HG03039 (cell line): ENCODE results near the gene SYCN.

Experiments used
- ATAC-seq: cut with Tn5 transposase; IDR thresholded peaks from one replicate; pipeline ENCODE4 v1.9.1; 2021; ENCODE audit warnings: mild to moderate bottlenecking, moderate library complexity; ENCODE audit not compliant: unreplicated experiment

Gene SYCN

DNA sequence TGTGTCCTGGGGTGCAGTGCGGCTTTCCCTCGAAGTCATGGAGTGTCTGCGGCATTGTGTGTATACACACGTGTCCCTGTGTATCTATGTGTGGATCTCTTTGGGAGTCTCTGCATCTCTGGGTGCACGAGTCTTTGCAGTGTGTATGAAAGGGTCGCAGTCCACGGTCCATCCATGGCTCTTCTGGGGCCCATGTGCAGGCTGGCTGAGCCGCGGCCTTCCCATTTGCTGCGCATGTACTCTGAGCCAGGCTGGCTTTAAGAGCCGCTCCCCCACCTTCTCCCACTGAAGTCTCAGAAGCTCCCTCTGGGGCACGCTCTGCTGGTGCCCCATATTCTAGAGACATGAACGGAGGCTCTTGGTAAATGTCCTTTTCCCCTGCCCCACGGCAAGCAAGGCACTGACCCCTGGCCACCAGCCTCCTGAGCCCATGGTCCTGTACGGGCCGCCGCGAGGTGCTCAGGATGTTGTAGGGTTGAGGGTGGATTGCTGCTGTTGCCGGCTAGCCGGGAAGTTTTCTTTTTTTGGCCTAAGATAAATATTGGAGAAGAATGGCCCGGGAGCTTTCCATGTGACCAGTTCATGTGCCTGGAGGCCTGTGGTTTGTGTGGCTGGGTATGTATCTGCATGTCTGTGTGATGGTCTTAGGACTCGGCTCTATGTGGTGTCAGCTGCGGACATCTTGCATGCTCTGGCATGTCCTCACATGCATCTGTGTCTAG, 46.6 kb downstream of the SYCN start:
- no peak for ATAC-seq

DNA sequence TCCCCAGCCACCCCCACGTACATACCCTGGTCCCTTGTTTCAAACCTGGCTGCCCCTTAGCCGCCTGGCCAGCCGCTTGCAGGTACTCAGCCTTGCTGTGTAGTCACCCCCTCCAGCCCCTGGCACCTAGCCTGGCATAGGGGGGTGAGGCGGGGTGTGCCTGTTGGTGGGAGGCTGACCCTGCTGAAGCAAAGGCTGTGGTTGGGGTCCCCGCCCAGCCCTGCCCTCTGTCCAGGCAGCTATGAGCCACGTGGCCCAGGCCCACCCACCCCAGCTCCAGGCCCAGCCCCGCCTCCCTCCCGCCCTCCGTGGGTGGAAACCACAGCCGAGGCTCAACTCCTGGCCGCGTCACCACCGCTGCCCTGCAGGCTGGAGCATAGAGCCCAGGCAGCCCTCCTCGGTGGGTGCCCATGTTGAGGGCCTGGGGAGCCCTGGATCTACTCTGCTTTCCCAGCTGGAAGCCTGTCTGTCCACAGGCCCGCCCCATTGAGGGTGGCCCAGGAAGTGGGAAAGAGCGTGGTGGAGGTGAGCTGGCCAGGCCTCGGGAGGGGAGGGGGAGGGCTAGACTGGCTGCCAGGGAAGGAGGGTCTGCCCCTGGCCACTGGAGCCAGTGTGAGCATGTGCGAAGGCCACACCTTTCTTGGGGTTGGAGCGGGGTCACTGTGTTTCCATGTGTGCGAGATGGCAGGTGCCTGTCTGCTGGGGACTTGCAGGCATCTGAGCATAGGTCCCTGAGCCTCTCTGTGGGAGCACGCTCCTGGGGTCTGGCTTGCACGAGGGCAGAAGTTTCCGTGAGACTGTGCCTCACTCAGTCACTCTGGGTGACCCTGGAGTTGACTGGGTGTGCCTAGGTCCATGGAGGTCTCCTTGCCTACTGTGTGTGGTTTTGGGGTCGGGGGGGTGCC, 47.5 kb downstream of the SYCN start:
- no peak for ATAC-seq

DNA sequence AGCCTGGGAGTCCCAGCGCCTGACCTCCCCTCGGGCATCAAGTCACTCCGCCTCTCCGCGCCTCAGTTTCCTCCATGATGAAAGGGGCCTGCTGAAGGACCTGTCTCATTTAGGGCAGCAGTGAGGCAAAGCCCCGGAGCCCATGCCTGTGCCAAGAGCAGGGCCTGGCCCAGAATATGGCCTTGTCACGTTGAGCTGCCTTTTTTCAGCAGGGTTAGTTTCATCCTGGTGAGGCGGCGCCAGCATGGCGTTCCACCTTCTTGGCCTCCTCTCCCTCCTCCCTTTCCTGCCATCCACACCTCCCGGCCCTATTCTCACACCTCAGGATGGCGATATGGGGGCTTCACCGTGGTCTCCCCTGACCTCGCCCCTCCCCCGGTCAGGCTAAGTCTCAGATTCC, 48.3 kb downstream of the SYCN start:
- ATAC-seq, result no peak

DNA sequence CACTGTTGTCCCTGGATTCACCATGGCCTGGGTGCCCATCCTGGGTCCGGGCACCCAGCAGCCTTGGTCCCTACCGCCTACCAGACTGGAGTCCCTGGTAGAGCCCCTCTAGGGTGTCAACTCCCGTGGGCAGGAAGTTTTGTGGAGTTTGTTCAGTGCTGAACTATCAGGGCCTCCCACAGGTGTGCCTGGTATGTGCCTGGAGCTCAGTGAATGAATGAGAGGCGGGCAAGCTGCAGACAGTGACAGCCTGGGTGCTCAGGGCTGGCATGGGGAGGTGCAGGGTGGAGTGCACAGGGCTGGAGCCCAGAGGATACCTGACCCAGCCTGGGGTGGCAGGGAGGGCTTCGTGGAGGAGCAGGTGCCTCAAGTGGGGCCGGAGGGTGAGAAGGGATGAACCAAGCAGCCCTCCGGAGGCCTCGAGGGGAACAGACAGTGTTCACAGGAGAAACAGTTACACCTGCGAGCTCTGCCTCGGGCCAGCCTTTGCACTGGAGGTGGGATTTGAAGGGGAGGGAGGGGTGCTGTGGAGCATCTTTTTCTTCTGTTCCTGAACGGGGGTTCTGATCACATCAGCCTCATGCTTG, 48.9 kb downstream of the SYCN start:
- ATAC-seq, result no peak

DNA sequence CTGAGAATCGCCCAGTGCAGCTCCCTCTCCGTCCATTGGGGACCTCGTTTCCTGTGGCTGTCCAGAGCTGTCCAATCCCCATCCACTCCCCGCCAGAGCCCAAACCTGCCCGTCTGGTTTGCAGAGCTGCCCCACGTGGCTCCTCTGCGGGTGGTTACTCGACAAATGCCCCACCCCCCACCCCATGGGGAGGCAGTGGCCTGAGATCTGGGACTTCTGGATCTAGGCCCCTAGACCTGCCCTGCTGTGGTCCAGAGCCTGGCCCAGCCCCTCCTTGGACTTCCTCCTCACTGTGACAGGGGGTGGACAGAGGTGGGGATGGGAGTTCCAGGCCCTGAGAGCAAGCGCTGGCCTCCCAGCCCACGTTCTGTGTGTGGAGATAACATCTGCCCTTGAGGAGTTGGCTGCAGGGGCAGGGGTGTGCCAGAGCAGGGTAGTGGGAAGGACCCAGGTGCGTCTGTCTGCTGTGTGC, 49.4 kb downstream of the SYCN start:
- no peak for ATAC-seq

DNA sequence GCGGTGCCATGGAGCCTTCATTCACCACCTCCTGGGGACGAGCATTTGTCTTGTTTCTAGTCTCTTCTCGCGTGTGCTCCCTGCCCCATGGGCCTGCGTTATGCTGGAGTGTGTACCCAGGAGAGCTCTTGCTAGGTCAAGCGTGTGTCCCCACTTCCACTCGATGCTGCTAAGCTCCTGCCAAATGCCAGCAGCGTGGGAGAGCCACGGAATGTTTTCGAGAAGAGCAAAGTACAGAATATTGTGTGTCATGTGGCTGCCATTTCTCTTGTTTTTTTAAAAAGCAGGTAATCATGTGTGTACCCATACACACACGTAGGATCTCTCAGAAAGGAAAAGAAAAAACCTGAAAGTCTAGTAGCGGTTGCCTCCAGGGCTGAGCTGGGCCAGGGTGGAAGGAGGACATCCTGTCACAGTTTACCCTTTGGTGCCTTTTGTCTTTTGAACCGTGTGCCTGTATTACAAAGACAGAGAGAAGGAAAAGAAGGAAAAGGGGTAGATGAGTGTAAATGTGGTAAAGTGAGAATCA, 49.9 kb downstream of the SYCN start:
- no peak for ATAC-seq
